GM21786 (cell line): Measurements from ENCODE around the gene MRPS31.

Experiments used
- ATAC-seq: cut with Tn5 transposase; IDR thresholded peaks from one replicate; pipeline ENCODE4 v1.9.1; 2021; ENCODE audit not compliant: unreplicated experiment

MRPS31 gene

DNA sequence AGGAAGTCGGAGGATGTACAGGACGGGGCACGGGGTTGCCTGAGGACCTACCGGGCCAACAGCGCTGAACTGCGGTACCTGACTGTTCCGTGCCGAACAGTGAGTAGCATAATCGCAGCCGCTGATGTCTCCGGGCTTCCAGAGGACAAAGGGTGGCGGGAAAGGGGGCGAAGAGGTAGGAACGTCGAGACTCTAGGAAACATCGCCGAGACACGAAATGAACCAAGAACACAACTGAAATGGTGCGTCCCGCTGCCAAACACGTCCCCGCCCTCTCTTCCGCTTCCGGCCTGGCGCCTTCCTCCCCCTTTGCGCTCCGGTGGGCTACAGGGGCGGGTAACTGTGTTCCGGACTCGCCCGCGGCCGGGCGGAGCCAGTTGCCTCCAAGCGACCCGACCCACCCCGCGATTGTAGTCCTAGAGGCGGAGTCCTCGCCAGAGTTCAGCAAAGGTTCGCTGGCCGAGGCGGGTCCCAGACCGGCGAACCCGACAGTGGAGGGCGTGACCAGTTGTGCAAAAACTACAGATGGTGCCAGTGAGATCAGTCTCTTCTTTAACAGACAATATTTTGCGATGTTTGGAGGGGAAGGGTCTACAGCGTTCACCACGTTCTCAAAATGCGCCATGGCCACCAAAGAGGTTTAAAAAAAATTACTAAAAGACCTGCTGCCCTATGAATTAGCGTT lies at the start of gene MRPS31:
Gene MRPS31, minus strand, starts transcription at position 257 of the 685 bp plus-strand sequence. Its CDS starts 54 bp downstream, at position 203.
- ATAC-seq = peak; percentile 96

- ATAC-seq = no peak
Measured at GRCh38 chr13:40819797-40820315, 48.9 kb upstream of the MRPS31 start.

- no peak for ATAC-seq
Measured at GRCh38 chr13:40818926-40819325, 47.9 kb upstream of the MRPS31 start.

DNA sequence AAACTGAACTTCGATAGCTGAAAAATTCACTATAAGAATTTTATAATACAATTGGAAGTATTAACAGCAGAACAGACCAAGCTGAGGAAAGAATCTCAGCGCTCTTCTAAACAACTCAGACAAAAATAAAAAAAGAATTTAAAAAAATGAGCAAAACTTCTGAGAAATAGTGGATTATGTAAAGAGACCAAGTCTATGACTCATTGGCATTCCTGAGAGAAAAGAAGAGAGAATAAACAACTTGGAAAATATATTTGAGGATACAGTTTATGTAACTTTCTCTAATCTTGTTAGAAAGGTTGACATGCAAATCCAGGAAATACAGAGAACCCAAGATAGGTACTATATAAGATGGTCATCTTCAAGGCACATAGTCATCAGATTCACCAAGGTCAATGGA lies 43.8 kb upstream of the MRPS31 start:
- no peak for ATAC-seq

DNA sequence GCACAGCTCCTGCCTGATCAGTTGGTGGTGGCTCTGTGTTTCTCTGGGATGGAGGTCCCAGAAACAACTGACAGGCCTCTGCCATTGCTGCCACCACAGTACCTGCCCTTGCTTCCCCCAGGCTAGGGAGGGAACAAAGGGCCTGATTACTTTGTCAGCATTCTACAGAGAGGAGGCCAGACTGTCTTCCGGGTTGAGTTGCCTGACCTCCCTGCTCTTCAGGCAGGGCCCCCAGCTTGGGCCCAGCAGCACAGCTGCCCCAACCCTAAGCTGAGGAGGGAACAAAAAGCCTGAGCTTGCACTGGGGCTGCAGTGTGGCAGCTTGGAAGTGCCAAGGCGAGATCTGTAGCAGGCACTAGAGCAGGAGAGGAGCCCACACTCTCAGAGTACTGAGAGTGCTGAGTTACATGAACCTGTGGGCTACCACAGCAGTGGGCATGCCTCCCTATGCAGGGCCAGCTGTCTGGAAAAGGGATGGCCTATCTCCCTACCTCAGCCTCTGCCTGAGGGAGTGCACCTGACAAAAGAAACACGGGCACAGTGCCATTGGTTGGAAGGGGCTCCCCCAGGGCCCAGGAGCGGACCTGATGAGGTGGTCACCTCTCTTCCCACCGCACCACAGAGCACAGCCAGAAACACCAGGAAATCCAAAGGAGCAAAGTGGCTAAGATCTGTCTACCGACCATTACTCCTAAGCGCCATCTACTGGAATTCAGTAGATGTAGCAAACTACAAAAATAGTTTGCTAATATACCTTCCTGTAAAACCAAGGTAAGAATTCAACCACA lies 42.9 kb upstream of the MRPS31 start:
- no peak for ATAC-seq

- ATAC-seq = no peak
Measured at GRCh38 chr13:40812724-40813445, 41.9 kb upstream of the MRPS31 start.

DNA sequence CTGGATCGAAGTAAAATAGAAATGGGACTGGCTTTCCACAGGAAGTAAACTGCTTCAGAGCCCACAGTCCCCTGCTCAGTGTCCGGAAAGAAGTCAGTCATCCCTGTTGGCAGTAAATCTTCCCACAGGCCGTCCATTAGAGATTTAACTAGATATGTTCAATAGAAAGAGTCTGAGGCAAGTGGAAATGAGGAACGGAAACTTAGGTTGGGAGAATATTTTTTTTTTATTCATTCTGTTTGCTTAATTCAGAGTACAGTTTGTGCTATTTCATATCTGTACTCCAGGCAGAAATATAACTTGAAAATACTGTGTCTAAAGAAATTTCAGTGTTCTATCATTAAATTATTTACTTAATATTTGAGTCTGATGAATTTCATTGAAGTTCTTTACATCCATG lies 41.1 kb upstream of the MRPS31 start:
- ATAC-seq = no peak

GRCh38 chr13:40809471-40809870 lies 38.5 kb upstream of the MRPS31 start:
- ATAC-seq = no peak

GRCh38 chr13:40806241-40806640 lies 35.3 kb upstream of the MRPS31 start:
- no peak for ATAC-seq

DNA sequence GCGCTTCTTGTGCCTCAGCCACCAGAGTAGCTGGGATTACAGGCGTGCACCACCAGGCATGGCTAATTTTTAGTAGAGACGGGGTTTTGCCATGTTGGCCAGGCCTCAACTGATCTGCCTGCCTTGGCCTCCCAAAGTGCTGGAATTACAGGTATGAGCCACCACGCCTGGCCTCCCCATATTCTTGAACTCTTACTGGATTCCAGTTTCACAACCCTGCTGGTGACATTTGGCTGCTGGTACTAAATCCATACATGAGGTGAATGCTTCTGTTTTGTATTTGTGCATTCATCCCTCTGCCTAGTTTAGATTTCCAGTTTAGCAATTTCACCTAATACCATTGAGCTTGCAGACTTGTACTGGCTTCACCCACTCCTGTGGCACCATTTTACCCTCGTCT lies 32.3 kb upstream of the MRPS31 start:
- ATAC-seq = no peak

- ATAC-seq = no peak
Measured at GRCh38 chr13:40801255-40802217, 30.5 kb upstream of the MRPS31 start.

GRCh38 chr13:40800559-40800958 lies 29.6 kb upstream of the MRPS31 start:
- no peak for ATAC-seq

DNA sequence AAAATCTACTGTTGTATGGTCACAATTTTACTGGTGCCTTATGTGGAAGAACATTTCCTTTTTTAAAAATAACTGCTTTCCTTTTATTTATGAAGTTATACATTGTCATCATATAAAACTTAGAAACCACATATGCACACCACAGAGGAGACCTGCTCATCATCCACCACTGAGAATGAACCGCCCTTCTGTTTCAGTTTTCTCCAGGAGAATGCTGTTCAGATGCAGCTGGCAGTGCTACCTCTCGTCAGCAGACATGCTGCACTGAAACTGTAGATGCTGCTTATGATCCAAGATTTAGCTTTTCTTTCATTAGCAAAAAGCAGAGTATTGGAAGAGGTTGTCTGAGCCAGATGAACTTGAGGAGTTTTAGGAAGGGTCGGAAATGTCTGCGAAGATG lies 28.5 kb upstream of the MRPS31 start:
- no peak for ATAC-seq

GRCh38 chr13:40798380-40798779 lies 27.4 kb upstream of the MRPS31 start:
- ATAC-seq = no peak

- ATAC-seq = no peak
Measured at GRCh38 chr13:40796649-40797048, 25.7 kb upstream of the MRPS31 start.

DNA sequence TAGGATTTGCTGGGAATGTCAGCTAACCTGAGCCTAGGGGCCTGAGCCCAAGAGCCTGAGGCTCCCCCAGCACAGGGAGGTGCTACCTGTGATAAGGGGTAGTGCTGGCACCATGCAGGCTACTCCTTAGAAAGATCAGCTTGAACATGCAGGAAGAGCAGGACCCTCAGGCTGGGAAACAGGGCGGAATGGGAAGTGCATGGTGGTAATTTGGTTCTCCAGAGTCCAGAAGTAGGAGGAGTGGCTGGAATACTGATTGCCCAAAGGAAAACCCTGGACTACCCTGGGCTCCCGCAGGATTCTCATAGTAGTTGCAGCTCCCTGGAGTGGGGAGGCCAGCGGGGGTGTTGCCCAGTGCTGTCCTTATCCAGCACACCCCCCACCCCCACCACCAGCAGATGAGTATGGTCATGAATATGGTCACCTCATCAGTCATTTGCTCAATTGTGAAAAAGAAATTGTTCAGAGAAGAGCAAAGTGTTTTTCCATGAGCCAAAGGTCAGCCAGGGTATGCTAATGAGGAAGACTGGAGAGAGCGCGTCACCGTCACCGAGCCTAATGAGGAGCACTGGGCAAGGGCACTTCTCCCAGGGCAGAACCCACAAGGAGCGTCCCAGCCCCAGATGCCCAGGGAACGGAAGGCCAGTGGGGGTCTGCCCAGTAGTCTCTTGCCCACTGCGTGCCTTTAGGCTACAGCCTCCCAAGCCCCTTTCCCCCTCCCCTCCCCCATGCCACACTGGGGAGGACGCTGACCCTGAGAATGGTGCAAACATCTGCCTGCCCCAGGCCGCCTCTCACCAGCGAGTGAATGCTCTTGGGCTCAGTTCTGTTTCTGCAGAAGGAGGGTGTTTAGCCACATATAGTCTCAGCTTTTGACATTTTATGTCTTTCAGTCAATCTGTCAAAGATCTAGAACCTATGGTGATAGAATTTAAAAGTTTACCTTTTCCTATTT lies 23.7 kb upstream of the MRPS31 start:
- ATAC-seq = no peak

DNA sequence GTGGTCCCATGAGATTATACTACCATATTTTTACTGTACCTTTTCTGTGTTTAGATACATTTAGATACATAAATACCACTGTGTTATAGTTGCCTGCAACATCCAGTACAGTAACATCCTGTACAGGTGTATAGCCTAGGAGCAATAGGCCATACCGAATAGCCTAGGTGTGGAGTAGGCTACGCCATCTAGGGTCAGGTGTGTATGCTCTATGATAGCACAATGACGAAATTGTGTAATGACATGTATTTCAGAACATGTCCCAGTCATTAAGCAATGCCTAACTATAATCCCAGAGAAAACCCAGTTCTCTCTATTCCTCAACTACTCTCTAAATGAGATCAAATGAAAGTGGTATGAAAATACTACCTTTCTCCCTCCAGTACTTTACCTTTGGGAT lies 22.3 kb upstream of the MRPS31 start:
- ATAC-seq = no peak

DNA sequence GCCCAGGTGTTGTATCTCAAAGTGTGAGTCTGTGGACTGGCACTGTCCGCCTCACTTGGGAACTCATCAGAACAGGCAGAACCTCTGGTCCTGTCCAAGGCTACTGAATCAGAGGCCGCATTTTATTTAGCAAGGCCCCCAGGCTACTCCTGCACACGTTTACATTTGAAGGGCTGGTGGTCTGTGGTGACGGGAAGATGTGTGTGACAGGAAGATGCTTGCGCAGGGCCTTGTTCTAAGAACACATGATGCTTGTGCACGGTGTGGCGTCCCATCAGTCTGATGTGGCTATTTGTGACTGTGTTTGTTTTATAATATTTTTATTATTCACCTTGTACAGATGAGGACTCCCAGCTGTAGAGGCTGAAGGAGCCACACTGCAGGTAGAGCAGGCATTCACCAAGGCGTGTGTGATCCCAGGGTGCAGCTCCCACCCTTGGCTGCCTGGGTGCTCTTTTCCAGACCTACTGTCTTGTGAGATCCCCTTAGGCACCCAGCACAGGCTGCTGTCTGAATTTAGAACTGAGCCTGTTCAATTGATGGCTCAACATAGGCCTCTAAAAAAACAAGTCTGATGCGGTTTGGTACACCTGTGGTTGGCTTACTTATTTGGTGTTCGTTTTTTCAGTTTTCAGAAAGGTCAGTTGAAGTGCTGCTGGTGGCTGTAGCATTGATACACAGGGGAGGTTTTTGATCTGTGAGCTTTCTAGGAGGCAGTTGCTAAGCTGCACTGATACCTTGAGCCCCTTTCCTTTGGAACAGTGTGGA lies 21.5 kb upstream of the MRPS31 start:
- ATAC-seq = no peak
